GM04504 (cell line): ENCODE results near the gene ERBIN.
A peak's percentile ranks its signal among the peaks of the same experiment; 100 is the strongest.
"Not testable (repeated sequence)": the region's sequence is repeated elsewhere in the genome, so short reads cannot be mapped to it uniquely, and the experiment has no call there.

Experiments
- DNase-seq: peaks from one replicate; pipeline ENCODE4 v3.0.0-alpha.2; 2012; ENCODE audit warnings: low read depth

ERBIN gene

GRCh38 chr5:65919773-65920172 is 6.6 kb upstream of the ERBIN start:
- no peak for DNase-seq

GRCh38 chr5:65923339-65923738 is 3.0 kb upstream of the ERBIN start:
- DNase-seq: no peak

- peak; percentile 32 for DNase-seq
These were observed 1.9 kb upstream of the ERBIN start for GRCh38 chr5:65924366-65925043.

GRCh38 chr5:65925044-65925600 is 1.3 kb upstream of the ERBIN start:
- peak; percentile 58 for DNase-seq

GRCh38 chr5:65925601-65926275 is 637 bp upstream of the ERBIN start:
- DNase-seq: peak; percentile 83

GRCh38 chr5:65926893-65927292 is 518 bp downstream of the ERBIN start:
- DNase-seq: no peak

DNA sequence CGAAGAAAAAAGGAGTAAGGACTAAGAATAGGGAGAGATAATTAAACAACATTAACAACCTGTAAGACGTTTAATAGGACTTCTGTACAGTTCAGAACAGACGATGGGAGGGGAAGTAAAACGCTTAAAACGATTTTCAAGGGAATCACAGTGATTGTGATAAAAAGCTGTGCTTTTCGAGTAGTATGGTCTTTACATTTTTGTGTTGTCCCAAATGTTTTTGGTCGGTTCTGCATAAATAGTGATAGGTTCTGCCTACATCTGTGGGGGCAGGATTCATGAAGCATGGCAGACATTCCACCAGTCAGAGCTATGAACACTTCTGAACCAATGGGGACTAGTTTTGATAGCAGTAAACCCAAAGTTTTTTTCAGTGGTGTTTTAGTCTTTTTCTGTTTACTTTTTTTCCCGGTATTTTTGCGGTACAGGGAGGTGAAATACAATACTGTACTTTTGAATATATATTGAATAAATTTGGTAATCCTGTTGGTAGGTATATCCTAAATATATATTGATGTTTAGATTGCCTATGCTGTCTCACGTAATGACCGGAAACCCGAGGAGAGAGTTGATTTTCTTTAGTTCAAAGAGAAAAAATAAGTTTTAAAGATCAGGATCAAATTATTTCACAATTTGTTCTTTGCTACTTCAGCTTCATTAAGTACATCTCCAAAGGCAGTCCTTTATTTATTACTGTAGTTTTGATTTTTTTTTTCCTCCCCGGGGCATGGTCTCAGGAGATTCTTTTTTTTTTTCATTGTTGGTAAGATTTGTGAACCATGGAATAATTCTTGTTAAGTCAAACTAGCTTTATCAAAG is 1.3 kb downstream of the ERBIN start:
- DNase-seq: peak; percentile 49

- no peak for DNase-seq
These were observed 2.0 kb downstream of the ERBIN start for GRCh38 chr5:65928322-65928752.

- DNase-seq: no peak
These were observed 2.5 kb downstream of the ERBIN start for GRCh38 chr5:65928860-65929259.

- DNase-seq: no peak
These were observed 6.3 kb downstream of the ERBIN start for GRCh38 chr5:65932676-65933075.

GRCh38 chr5:65933295-65933694 is 6.9 kb downstream of the ERBIN start:
- DNase-seq: no peak

GRCh38 chr5:65938256-65938655 is 11.9 kb downstream of the ERBIN start:
- DNase-seq: no peak

DNA sequence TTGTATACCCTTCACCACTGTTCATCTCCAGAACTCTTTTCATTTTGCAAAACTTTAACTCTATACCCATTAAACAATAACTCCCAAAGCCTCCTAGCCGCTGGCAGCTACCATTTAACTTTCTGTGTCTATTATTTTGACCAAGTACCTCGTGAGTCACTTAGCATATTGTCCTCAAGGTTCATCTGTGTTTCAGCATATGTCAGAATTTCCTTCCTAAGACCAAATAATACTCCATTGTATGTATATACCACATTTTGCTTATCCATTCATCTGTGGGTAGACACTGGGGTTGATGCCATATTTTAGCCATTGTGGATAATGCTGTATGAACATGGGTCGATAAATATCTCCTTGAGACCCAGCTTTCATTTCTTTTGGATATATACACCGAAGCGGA is 17.4 kb downstream of the ERBIN start:
- DNase-seq: no peak

GRCh38 chr5:65946198-65946745 is 19.9 kb downstream of the ERBIN start:
- DNase-seq: no peak

DNA sequence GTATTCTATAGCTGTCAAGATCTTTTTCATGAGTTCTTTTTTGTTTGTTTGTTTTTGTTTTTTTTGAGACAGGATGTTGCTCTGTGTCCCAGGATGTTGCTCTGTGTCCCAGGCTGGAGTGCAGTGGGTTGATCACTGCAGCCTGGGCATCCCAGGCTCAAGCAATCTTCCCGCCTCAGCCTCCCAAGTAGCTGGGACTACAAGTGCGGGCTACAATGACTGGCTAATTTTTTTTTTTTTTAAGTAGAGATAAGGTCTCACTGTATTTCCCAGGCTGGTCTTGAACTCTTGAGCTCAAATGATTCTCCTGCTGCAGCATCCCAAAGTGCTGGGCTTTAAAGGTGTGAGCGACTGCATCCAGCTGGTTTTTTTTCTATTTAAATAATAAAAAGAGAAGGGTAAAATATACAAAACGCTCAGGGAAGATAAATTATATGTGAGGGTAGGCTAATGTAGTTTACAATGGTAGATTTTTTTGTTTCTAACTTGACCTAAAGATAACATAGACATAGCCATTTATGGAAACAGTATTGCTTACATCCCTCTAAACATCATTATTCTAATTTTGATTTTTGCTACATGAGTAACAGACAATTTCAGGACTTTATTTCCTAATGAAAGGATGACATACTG is 21.9 kb downstream of the ERBIN start:
- DNase-seq: no peak

GRCh38 chr5:65951330-65951729 is 25.0 kb downstream of the ERBIN start:
- DNase-seq: no peak

DNA sequence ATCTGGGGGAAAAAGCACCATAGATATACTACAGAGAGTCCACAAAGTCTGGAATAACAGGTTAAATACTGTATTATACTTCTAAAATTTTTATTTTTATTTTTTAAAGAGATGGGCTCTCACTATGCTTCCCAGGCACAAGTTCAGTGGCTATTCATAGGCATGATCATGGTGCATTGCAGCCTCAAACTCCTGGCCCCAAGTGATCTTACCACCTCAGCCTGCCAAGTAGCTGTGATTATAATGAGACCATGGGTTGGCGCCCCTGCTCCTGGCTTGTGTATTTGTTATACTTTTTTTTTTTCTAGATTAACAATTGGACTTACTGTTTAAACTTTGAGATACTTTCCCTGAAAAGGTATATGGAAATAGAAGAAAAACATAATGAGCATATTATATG is 25.9 kb downstream of the ERBIN start:
- DNase-seq: no peak

GRCh38 chr5:65954200-65954599 is 27.8 kb downstream of the ERBIN start:
- no peak for DNase-seq

DNA sequence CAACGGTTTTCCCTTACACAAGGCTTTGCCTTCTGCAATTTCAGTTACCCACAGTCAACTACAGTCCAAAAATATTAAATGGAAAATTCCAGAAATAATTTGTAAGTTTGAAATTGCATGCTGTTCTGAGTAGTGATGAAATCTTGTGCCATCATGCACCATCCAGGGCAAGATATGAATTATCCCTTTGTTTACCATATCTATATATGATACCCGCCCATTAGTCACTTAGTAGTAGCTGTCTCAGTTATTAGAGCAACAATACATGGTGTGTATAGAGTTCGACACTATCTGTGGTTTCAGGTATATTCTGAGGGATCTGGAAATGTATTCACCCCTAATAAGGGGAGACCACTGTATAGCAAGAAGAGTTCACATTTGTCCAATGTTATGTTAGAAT is 29.4 kb downstream of the ERBIN start:
- DNase-seq: no peak

DNA sequence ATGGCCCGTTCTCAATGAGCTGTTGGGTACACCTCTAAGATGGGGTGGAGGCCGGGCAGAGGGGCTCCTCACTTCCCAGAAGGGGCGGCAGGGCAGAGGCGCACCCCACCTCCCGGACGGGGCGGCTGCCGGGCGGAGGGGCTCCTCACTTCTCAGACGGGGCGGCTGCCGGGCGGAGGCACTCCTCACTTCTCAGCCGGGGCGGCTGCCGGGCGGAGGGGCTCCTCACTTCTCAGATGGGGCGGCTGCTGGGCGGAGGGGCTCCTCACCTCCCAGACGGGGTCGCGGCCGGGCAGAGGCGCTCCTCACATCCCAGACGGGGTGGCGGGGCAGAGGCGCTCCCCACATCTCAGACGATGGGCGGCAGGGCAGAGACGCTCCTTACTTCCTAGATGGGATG is 31.3 kb downstream of the ERBIN start:
- DNase-seq: not testable (repeated sequence)

GRCh38 chr5:65961633-65962032 is 35.3 kb downstream of the ERBIN start:
- DNase-seq: peak; percentile 10
